ENCODE data around the gene ANAPC2. TPM values are rescaled to one million over a fixed set of nuclear protein-coding genes. Genes with fewer than 3 reads are reported as not detected.

ANAPC2 gene
- total RNA-seq, 1 donor from 2014 or later, result 71.7 TPM

DNA sequence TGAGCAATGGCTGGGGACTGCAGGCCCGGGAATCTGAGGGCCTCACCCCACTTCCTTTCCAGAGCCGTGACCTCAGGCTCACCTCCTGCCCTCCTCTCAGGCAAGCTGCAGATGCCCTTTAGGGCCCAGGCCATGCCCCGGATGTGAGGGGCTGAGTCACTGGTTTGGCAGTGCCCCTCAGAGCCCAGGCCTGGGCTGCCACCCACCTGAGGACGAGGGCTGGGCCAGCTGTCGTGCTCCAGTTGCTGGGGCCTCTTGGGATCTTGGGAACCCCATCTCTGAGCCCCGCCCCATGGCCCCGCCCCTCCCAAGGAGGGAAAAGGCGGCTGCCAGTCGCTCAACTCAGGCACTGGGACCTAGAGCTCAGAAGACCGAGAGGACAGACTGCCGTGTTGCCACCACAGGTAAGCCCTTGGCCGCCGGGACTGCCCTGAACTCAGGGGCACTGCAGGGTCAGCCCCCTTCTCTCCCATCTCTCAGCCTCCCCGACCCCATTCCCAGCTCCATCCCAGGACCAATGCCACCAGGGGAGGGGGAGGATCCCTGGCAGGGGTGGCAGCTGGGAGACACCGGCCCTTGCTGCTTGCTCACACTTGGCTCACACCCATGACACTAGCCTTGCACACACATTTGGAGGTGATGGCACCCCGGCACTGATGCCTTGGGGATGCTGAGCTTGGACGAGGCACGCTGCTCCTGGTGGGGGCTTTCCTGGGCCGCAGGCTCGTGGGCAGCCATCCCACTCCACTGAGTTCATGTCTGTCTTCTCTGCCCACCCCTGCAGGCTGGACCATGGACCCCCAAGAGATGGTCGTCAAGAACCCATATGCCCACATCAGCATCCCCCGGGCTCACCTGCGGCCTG is 36.7 kb upstream of the ANAPC2 start, which contains the start of gene CYSRT1:
Gene CYSRT1 (plus strand): TSS at position 345 of the 865 bp plus-strand sequence. CDS start 448 bp downstream, at position 793.
- Mint-ChIP-seq H3K4me3 (peak within 1 kb of the TSS; percentile 85), H3K4me1 (peaks cover 4% of the 10 kb centered on the region), H3K36me3 (ENCODE audit: low read depth) (no peaks in the 10 kb centered on the region), H3K27ac (ENCODE audit: unreplicated experiment) (no peak within 1 kb of the TSS), H3K27me3 (ENCODE audit: low read depth) (peaks cover 6% of the 10 kb centered on the region), H3K9me3 (no peaks in the 10 kb centered on the region)
- no peak for DNase-seq (ENCODE audit: low read depth, low spot score)
- no peak for TF ChIP-seq CTCF (conservative IDR thresholded peaks at IDR 0.05)

- Mint-ChIP-seq H3K27ac (ENCODE audit: unreplicated experiment) (peak overlapping the region; percentile 81), H3K36me3 (ENCODE audit: low read depth) (no peaks in the 10 kb centered on the region), H3K4me3 (peak overlapping the region; percentile 85)
These were observed 35.0 kb upstream of the ANAPC2 start for GRCh38 chr9:137223078-137223970.

GRCh38 chr9:137222190-137223077 is 34.1 kb upstream of the ANAPC2 start, which contains the start of gene RNF208:
Gene RNF208 (minus strand): TSS chr9:137222240. CDS start chr9:137221212, 1,028 bp downstream.
- DNase-seq (ENCODE audit: low read depth, low spot score), result no peak
- no peak for TF ChIP-seq CTCF (conservative IDR thresholded peaks at IDR 0.05)
- H3K27me3 Mint-ChIP-seq (ENCODE audit: low read depth), result peaks cover 3% of the 10 kb centered on the region
- no peaks in the 10 kb centered on the region for H3K9me3 Mint-ChIP-seq
- H3K27ac Mint-ChIP-seq (ENCODE audit: unreplicated experiment), result peak within 1 kb of the TSS; percentile 81
- H3K4me3 Mint-ChIP-seq, result peak within 1 kb of the TSS; percentile 85
- H3K36me3 Mint-ChIP-seq (ENCODE audit: low read depth), result no peaks in the 10 kb centered on the region
- H3K4me1 Mint-ChIP-seq, result peaks cover under 1% of the 10 kb centered on the region

More at GRCh38 chr9:137223078-137223970, 35.0 kb upstream of the ANAPC2 start:
- H3K4me1 Mint-ChIP-seq, result peaks cover 4% of the 10 kb centered on the region
- TF ChIP-seq CTCF (conservative IDR thresholded peaks at IDR 0.05), result no peak
- DNase-seq (ENCODE audit: low read depth, low spot score), result peak; percentile 92
- peaks cover 6% of the 10 kb centered on the region for H3K27me3 Mint-ChIP-seq (ENCODE audit: low read depth)
- H3K9me3 Mint-ChIP-seq, result no peaks in the 10 kb centered on the region

DNA sequence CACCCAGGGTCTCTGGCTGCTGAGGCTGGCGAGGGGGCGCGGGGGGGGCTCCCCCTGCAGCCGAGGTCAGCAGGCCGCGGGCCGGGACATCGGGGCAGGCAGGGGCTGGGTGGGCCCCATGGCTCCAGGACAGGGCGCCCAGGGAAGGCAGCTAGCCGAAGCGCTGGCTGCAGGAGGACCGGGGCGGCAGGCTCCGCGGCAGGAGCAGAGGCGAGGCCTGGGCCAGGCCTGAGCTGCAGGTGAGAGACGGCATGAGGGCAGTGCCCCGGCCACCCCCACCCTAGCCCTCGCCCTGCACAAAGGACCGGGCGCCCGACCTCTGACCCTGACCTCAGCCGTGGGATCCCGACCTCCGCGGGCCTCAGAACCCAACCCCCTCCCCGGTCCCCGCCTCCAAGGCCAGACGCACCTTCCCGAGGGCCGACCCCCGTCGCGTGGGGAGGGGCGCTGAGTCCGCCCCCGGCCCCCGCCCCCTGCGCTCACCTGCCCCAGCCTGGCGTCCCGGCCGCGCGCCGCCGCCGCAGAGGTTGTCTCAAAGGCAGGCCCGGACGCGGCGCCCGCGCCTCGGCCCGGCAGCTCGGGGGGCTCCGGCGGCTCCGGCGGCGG is 33.2 kb upstream of the ANAPC2 start:
- Mint-ChIP-seq H3K4me3 (no peak overlapping the region), H3K9me3 (no peaks in the 10 kb centered on the region), H3K36me3 (ENCODE audit: low read depth) (no peaks in the 10 kb centered on the region), H3K4me1 (no peaks in the 10 kb centered on the region), H3K27me3 (ENCODE audit: low read depth) (peaks cover 2% of the 10 kb centered on the region), H3K27ac (ENCODE audit: unreplicated experiment) (no peak overlapping the region)
- no peak for TF ChIP-seq CTCF (conservative IDR thresholded peaks at IDR 0.05)
- no peak for DNase-seq (ENCODE audit: low read depth, low spot score)

Data from neural crest cell (in vitro differentiated cells).